Measurements from ENCODE around the gene DLEU7.

DLEU7 gene

GRCh38 chr13:50884265-50884664, 40.8 kb upstream of the DLEU7 start:
- TF ChIP-seq, protein P1, sequence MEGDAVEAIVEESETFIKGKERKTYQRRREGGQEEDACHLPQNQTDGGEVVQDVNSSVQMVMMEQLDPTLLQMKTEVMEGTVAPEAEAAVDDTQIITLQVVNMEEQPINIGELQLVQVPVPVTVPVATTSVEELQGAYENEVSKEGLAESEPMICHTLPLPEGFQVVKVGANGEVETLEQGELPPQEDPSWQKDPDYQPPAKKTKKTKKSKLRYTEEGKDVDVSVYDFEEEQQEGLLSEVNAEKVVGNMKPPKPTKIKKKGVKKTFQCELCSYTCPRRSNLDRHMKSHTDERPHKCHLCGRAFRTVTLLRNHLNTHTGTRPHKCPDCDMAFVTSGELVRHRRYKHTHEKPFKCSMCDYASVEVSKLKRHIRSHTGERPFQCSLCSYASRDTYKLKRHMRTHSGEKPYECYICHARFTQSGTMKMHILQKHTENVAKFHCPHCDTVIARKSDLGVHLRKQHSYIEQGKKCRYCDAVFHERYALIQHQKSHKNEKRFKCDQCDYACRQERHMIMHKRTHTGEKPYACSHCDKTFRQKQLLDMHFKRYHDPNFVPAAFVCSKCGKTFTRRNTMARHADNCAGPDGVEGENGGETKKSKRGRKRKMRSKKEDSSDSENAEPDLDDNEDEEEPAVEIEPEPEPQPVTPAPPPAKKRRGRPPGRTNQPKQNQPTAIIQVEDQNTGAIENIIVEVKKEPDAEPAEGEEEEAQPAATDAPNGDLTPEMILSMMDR (IDR thresholded peaks at IDR 0.05; ENCODE audit: insufficient read depth, low read length, missing control alignments) = no peak
- DNase-seq (ENCODE audit: low read depth, low spot score) = no peak
- ChIA-PET CTCF (no interaction called here), POLR2A (no interaction called here)
- H3K4me3 ChIP-seq (ENCODE audit: low read depth, low read length) = no peak overlapping the region

DNA sequence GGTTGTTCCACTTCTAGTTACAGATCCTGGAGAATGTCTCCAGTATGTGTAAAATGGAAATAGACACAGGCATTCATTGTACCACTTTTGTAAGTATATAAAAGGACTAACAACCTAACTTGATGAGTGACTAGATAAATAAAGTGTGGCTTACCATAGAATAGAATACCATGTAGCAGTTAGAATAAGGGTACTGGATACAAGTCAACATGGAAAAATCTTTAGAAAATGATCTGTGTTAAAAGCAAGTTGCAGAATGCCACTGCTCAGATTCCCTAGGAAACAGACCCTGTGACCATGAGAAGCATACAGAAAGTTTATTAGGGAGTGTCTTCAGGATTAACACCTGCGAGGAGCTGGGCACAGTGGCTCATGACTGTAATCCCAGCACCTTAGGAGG, 40.2 kb upstream of the DLEU7 start:
- ChIA-PET POLR2A (no interaction called here), CTCF (no interaction called here)

DNA sequence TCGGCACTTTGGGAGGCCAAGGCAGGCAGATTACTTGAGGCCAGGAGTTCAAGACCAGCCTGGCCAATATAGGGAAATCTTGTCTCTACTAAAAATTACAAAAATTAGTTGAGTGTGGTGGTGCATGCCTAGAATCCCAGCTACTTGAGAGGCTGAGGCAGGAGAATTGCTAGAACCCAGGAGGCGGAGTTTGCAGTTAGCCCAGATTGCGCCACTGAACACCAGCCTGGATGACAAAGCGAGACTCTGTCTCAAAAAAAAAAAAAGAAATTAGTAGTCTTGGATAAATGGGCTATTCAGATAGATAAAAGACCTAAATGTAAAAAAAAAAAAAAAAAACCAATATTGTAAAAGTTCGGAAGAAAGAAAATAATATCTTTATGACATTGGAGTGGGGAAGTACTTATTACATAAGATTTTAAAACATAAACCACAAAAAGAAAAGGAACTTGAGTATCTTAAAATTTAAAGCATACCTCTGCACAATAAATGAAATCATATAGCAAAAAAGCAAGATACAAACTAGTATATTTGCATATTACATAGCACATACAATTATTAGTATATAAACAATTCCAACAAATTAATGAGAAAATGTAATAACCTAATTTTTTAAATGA, 39.4 kb upstream of the DLEU7 start:
- no peak overlapping the region for H3K4me3 ChIP-seq (ENCODE audit: low read depth, low read length)
- no peak for DNase-seq (ENCODE audit: low read depth, low spot score)
- POLR2A ChIA-PET = no interaction called here
- TF ChIP-seq, protein P1 (IDR thresholded peaks at IDR 0.05; ENCODE audit: insufficient read depth, low read length, missing control alignments) = no peak
- CTCF ChIA-PET = no interaction called here

More for the DNA sequence above, 40.2 kb upstream of the DLEU7 start:
- DNase-seq (ENCODE audit: low read depth, low spot score) = no peak
- TF ChIP-seq, protein P1 (IDR thresholded peaks at IDR 0.05; ENCODE audit: insufficient read depth, low read length, missing control alignments) = no peak
- no peak overlapping the region for H3K4me3 ChIP-seq (ENCODE audit: low read depth, low read length)

DNA sequence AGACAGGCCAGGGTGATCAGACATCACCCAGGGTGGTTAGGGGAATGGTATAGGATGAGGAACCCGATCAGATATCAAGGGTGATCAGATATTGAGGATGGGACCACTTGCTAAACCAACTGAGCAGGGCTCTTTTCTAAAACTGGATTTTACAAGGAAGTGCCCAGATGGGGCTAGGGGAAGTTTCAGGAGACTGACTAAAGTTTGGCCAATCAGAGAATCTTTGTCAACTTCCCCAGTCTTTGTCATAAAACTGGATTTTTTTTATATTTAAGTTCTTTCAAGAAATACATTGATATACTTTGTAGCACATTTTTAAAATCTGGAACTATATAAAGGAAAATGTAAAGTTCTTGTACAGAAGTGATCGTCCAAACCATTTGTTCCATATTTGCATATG, 30.5 kb upstream of the DLEU7 start:
- ChIA-PET CTCF (no interaction called here), POLR2A (no interaction called here)
- DNase-seq (ENCODE audit: low read depth, low spot score) = no peak
- no peak overlapping the region for H3K4me3 ChIP-seq (ENCODE audit: low read depth, low read length)
- TF ChIP-seq, protein P1 (IDR thresholded peaks at IDR 0.05; ENCODE audit: insufficient read depth, low read length, missing control alignments) = no peak

DNA sequence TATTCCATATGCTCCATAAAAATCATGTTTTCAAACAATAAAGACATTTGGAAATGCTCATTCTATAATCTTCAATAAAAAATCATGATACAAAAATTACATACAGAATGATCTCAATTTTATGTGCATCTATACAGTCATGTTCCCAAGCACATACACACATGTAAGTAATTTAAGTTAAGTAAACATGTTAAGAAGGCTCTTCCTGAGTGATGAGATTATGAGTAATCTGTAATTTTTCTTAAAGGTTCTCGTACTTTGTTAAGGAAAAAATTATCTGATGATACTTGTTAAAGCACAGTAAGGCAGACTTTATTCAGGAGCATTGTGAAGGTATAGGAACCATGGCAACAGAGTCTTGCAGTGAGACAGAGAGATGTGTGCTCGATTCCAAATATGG, 30.0 kb upstream of the DLEU7 start:
- CTCF ChIA-PET = no interaction called here
- no peak for DNase-seq (ENCODE audit: low read depth, low spot score)
- TF ChIP-seq, protein P1 (IDR thresholded peaks at IDR 0.05; ENCODE audit: insufficient read depth, low read length, missing control alignments) = no peak
- no peak overlapping the region for H3K4me3 ChIP-seq (ENCODE audit: low read depth, low read length)
- POLR2A ChIA-PET = no interaction called here

DNA sequence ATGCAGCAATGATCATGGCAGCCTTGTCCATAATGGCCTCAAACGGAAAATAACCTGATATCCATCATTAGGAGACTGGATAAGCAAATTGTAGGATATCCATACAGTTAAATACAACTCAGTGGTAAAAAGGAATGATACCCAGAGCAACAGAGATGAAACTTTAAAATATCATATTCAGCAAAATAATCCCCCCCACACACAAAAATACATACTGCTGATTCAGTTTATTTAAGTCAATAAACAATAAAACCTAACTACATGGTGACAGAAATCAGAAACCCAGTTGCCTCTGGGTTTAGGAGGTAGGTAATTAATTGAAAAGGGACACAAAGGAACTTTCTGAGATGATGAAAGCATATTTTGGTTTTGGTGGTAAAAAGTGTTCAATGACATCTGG, 27.9 kb upstream of the DLEU7 start:
- CTCF ChIA-PET = no interaction called here
- no peak for DNase-seq (ENCODE audit: low read depth, low spot score)

More for the DNA sequence above, 27.9 kb upstream of the DLEU7 start:
- H3K4me3 ChIP-seq (ENCODE audit: low read depth, low read length) = no peak overlapping the region
- POLR2A ChIA-PET = no interaction called here
- TF ChIP-seq, protein P1 (IDR thresholded peaks at IDR 0.05; ENCODE audit: insufficient read depth, low read length, missing control alignments) = no peak

Measured in AG04449 (cell line).